SU-DHL-6 (cell line): ENCODE data around the gene DNMBP.

Source experiments
- EZH2phosphoT487 ChIP-seq: fragments of 200-600 bp; sonication (generic), shearing (Covaris generic); conservative IDR thresholded peaks from 2 replicates; pipeline ENCODE4 v1.6.1; 2018; ENCODE audit warnings: mild to moderate bottlenecking, antibody characterized with exemption, low read length, moderate library complexity, mixed read lengths
- TF ChIP-seq, protein P1 (sequence below): fragments of 200-600 bp; sonication (generic); IDR thresholded peaks from one replicate; pipeline ENCODE4 v1.5.1; 2017; ENCODE audit warnings: antibody characterized with exemption, mild to moderate bottlenecking, low read length, moderate library complexity; ENCODE audit not compliant: insufficient read depth, poor library complexity, severe bottlenecking

DNA sequence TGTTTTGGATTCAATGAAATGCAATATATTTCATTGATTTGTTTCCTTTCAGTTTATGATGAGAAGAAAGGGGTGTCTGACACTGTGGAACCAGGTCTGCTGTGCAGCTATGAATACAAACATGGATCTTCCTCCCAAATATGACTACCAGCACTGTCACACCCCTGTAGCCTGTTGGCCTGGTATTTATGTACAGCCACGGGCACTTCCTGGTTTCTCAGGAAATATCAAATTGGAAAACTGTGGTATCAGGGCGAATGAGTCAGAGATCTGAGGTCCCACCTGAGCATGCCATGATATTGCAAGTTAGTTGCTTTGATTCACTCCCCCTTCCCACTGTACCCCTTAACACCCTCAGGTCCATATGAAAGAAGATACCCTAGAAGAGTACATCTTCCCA is 87.8 kb downstream of the DNMBP start:
- TF ChIP-seq, protein P1, sequence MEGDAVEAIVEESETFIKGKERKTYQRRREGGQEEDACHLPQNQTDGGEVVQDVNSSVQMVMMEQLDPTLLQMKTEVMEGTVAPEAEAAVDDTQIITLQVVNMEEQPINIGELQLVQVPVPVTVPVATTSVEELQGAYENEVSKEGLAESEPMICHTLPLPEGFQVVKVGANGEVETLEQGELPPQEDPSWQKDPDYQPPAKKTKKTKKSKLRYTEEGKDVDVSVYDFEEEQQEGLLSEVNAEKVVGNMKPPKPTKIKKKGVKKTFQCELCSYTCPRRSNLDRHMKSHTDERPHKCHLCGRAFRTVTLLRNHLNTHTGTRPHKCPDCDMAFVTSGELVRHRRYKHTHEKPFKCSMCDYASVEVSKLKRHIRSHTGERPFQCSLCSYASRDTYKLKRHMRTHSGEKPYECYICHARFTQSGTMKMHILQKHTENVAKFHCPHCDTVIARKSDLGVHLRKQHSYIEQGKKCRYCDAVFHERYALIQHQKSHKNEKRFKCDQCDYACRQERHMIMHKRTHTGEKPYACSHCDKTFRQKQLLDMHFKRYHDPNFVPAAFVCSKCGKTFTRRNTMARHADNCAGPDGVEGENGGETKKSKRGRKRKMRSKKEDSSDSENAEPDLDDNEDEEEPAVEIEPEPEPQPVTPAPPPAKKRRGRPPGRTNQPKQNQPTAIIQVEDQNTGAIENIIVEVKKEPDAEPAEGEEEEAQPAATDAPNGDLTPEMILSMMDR, result no peak
- TF ChIP-seq EZH2phosphoT487, result no peak
